WI38 (cell line): ENCODE measurements around the gene AFAP1.
A peak's percentile ranks its signal among the peaks of the same experiment; 100 is the strongest.

Experiments used
- H3K4me3 ChIP-seq: 2 replicates; pipeline ENCODE4 v1.5.1; 2011; ENCODE audit warnings: low read depth, mild to moderate bottlenecking, control low read depth, low read length
- TF ChIP-seq, protein P1 (sequence below): IDR thresholded peaks from 2 replicates; pipeline ENCODE4 v1.5.1; 2012; ENCODE audit warnings: low read depth, mild to moderate bottlenecking, control low read depth, low read length

Gene AFAP1

DNA sequence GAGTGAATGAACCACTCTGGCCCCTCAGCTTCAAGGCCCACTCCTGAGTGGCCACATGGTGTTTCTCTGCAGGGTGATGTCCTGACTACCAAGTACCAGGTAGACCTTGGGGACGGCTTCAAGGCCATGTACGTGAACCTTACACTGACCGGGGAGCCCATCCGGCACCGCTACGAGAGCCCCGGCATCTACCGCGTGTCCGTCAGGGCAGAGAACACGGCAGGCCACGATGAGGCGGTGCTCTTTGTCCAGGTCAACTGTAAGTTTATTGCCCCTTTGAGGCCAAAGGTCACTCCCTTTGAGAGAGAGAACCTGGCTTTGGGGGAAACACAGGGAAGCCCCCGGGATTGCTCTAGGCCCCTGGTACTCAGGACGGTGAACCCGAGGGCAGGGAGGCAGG, 216.0 kb downstream of the AFAP1 start:
- no peak overlapping the region for H3K4me3 ChIP-seq
- TF ChIP-seq, protein P1, sequence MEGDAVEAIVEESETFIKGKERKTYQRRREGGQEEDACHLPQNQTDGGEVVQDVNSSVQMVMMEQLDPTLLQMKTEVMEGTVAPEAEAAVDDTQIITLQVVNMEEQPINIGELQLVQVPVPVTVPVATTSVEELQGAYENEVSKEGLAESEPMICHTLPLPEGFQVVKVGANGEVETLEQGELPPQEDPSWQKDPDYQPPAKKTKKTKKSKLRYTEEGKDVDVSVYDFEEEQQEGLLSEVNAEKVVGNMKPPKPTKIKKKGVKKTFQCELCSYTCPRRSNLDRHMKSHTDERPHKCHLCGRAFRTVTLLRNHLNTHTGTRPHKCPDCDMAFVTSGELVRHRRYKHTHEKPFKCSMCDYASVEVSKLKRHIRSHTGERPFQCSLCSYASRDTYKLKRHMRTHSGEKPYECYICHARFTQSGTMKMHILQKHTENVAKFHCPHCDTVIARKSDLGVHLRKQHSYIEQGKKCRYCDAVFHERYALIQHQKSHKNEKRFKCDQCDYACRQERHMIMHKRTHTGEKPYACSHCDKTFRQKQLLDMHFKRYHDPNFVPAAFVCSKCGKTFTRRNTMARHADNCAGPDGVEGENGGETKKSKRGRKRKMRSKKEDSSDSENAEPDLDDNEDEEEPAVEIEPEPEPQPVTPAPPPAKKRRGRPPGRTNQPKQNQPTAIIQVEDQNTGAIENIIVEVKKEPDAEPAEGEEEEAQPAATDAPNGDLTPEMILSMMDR: no peak

DNA sequence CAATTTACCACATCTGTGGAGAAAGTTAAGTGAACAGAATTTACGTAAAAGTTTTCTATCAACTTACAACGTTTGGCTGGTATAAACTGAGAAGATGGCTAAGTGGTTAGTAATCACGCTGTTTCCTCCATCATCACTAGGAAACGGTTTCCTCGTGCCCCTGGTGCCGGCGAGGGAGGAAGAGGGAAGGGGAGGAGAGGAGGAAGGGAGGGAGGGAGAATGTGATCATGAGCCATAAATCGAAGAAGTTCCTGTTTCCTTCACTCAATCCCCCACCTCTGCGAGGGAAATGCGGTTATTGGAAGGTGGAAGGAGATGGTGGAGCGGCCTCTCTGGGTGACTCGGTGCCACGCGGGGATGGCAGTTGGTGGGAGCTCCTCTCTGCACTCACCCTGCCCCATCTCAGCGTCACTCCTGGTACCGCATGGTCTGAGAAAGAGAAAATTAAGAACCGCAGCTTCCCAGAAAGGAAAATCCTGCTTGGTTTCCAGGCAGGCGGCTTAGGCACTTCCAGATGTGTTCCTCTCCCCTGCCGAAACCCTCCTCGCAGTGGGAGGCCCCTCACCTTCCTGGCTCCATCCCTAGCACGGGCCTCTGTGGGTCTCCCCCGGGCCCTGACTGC, 216.8 kb downstream of the AFAP1 start:
- no peak overlapping the region for H3K4me3 ChIP-seq
- TF ChIP-seq, protein P1: no peak

DNA sequence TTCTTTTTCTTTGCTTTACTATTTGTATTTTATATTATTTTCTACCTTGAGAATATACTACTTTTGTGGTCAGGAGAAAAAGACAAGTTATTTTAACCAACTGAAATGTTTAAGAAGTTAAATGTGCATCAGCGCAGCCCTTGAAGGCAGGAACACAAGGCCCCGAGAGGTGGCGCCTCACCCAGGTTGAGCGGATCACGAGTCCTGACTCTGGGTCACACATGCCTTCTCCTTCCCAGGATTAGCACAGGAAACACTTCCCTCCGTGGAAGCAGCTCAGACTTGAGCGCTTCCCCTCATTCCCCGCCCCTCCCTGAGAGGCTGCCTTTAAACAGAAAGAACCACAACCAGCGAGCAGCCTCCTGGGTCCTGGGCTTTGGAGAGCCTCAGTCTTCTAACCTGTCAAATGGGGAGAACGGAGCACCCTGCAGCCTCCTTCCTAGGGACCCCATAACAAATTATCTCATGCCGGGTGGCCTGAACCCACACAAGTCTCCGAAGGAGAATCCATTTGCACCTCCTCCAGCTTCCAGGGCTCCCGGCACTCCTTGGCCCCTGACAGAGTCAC, 217.6 kb downstream of the AFAP1 start:
- no peak overlapping the region for H3K4me3 ChIP-seq
- TF ChIP-seq, protein P1: peak; percentile 48; the same call in 1 of the 2 replicates

DNA sequence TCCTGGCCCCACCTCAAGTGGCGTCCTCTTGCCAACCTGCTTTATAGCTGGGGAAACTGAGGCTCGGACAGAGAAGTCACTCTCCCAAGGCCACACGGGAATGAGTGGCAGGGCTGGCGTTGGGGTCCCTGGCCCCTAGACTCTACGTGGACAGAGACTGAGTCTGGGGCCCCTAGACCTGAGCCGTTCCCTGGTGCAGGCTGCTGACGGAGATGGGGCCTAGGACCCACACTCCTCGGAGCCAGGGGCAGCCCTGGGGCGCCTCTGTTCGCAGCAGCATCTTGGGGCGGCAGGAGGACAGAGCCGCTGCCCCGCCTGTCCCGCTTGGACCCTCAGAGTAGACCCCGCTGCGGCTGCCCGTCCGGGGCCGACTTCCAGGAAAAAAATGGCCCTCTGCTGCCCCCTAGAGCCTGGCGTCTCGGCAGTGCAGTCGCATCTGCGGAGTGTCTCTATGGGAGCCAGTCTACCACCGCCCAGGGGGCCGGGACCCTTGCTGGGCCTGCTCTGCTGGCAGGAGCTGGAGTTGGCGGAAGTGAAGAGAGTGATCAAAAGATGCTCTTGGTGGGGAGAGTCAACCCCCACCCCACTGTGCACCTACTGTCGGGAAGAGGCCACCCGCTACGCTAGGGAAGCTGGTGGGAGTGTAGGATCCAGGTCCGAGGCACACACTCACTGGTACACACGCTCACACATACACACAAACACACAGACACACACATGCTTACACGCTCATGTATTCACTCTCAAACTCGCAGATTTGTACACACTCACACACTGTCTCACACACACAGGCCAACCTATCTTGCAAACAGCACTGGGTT, 220.1 kb downstream of the AFAP1 start:
- H3K4me3 ChIP-seq: no peak overlapping the region
- TF ChIP-seq, protein P1: peak; percentile 75

DNA sequence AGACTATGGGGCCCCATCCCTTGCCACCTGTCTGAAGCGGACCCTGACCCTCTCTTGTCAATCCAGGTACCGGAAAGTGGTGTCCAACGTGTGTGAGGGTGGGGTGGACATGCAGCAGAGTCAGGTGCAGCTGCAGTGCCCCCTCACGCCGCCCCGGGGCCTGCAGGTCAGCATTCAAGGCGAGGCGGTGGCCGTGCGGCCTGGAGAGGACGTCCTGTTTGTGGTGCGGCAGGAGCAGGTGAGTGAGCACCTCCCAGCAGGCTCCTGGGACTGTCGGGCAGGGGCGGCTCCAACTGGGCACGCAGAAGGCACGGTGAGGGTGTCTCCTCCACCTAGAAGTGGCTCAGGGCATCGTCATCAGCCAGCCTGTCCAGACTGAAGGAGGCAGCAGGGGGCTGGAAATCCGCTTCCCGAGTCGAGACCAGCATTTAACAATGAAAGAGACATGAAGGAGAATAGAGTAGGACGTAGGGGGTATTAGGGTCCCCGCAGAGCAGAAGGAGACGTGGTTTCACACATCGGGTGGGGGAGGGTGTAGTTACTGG, 221.6 kb downstream of the AFAP1 start:
- TF ChIP-seq, protein P1: no peak
- H3K4me3 ChIP-seq: no peak overlapping the region

DNA sequence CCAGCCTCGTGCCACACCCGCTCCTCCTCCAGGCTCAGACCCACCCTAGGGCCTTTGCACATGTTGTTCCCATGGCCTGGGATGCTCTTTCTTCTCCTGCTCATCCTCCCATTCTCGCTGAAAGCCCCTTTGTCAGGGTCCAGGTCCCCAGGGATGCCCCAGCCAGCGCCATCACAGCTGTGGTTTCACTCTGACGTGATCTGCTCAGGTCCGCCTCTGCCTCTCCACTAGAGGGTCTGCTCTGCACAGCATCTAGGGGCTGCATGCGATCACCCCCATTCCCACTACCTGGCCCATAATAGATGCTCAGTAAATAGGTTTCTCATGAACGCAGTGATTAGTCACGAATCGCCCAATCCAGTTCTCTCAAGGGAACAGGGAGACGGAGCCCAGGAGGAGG, 222.5 kb downstream of the AFAP1 start:
- H3K4me3 ChIP-seq: no peak overlapping the region
- TF ChIP-seq, protein P1: no peak
